Retinal pigment epithelial cell (primary cell): ENCODE results near the gene FRMD4A.

ENCODE experiments used
- DNase-seq: peaks from one replicate; pipeline ENCODE4 v3.0.0-alpha.2; 2010; ENCODE audit warnings: low read depth
- H3K4me3 ChIP-seq: 2 replicates; pipeline ENCODE4 v1.5.1; 2011; ENCODE audit warnings: mild to moderate bottlenecking, low read length, control low read depth, moderate library complexity
- CTCF ChIP-seq: conservative IDR thresholded peaks from 2 replicates; pipeline ENCODE4 v1.5.1; 2011; ENCODE audit warnings: low read depth, low read length, control low read depth, inconsistent platforms

FRMD4A gene

GRCh38 chr10:13842117-13842516, 488.6 kb downstream of the FRMD4A start:
- TF ChIP-seq CTCF: no peak
- no peak overlapping the region for H3K4me3 ChIP-seq
- no peak for DNase-seq

DNA sequence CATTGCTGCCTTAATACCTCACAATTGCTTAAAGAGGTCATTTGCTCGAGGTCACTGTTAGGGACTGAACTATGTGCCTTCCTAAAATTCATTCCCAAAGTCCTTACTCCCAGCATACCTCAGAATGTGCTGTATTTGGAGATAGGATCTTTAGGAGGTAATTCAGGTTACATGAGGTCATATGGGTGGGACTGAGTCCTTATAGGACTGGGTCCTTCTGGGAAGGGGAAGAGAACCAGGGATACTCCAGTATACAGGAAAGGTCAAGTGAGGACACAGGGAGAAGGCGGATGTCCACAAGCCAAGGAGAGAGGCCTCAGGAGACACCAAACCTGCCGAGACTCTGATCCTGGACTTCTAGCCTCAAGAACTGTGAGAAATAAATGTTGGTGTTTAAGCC, 490.7 kb downstream of the FRMD4A start:
- TF ChIP-seq CTCF: no peak
- DNase-seq: no peak
- H3K4me3 ChIP-seq: no peak overlapping the region

GRCh38 chr10:13839430-13839990, 491.2 kb downstream of the FRMD4A start:
- TF ChIP-seq CTCF: no peak
- H3K4me3 ChIP-seq: no peak overlapping the region
- DNase-seq: peak; percentile 72

DNA sequence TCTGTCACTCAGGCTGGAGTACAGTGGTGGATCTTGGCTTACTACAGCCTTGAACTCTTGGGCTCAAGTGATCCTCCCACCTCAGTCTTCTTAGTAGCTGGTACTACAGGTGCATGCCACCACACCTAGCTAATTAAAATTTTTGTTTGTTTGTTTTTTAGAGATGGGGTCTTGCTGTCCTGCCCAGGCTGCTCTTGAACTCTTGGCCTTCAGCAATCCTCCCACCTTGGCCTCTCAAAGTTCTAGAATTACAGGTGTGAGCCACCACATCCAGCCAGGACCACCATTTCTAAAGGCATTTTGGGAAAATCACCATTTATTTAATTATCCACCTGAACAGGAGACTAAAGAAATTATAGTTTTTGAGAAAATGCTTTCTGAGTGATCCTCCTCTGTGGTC, 491.7 kb downstream of the FRMD4A start:
- DNase-seq: no peak
- no peak for TF ChIP-seq CTCF
- no peak overlapping the region for H3K4me3 ChIP-seq

DNA sequence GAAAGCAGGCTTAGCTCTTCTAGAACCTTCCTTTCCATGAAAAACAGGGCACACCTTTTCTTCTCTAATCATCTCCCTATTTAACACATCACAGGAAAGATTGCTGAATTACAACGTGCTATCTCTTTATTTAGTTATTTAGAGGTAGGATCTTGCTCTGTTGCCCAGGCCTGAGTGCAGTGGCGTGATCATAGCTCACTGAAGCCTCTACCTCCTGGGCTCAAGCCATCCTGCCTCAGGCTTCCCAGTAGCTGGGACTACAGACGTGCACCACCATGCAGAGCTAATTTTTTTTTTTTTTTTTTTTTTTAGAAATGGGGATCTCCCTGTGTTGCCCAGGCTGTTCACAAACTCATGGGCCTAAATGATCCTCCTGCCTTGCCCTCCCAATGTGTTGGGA, 492.8 kb downstream of the FRMD4A start:
- no peak overlapping the region for H3K4me3 ChIP-seq
- TF ChIP-seq CTCF: no peak
- no peak for DNase-seq

DNA sequence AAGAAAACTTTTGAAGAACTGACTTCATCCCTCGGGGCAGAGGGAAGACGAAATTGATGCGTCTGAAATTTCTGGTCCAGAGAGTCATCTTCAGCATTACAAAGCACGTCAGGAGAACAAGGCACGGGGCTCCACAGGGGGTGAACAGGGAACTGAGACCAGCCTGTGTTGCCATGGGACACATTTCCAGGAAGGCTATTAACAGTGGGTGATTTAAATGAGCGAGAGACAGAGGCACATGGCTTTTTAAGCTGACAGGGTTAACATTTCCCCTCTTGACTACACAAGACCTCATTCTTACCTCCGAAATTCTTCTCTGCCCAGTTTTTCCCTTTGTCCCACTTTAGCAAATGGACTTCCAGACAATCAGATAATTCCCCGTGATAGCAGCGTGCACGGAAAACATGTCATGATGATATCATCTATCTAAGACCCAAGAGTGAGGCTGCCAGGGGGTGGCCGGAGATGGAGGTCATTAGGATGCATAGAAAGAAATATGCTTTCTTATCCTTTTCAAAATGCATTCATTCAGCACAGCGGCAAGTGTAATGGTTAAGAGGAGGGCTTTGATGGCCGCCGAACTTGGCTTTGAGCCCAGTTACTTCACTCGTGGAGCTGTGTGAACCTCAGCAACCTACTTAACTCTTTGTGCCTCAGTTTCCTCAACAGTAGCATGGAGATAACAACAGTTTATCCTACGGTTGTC, 496.0 kb downstream of the FRMD4A start:
- peak overlapping the region; percentile 11 for H3K4me3 ChIP-seq
- peak; percentile 34 for DNase-seq
- no peak for TF ChIP-seq CTCF

GRCh38 chr10:13831711-13832141, 499.0 kb downstream of the FRMD4A start:
- no peak for DNase-seq
- no peak for TF ChIP-seq CTCF
- no peak overlapping the region for H3K4me3 ChIP-seq
